Lung (tissue), 12 donors: Measurements from ENCODE around the gene GNG13. TPM values are rescaled to one million over a fixed set of nuclear protein-coding genes. Genes with fewer than 3 reads are reported as not detected.

Source experiments
- ATAC-seq: fragments of 200-7000 bp; cut with Tn5 transposase; one replicate; pipeline ENCODE4 v1.9.1; 2020; ENCODE audit warnings: moderate number of reproducible peaks; ENCODE audit not compliant: insufficient read depth, low FRiP score
- DNase-seq, 3 donors: peaks; one replicate each; pipeline ENCODE4 v3.0.0-alpha.2; 2013 to 2017
- H3K27ac ChIP-seq, 2 donors: one replicate each; pipeline ENCODE4 v1.5.1; 2013; ENCODE audit warnings: mild to moderate bottlenecking in 2 of 2, moderate library complexity in 2 of 2, control low read depth in 1 of 2, inconsistent platforms in 1 of 2, low read depth in 1 of 2, low read length in 1 of 2
- H3K27me3 ChIP-seq, 3 donors: one replicate each; pipeline ENCODE4 v1.5.1; 2013; ENCODE audit warnings: low read length in 2 of 3; ENCODE audit not compliant: control insufficient read depth in 3 of 3, insufficient read depth in 3 of 3
- H3K36me3 ChIP-seq, 4 donors: one replicate each; pipeline ENCODE4 v1.5.1; 2013; ENCODE audit warnings: low read length in 4 of 4, mild to moderate bottlenecking in 1 of 4, moderate library complexity in 1 of 4; ENCODE audit not compliant: control insufficient read depth in 4 of 4, insufficient read depth in 4 of 4
- H3K4me1 ChIP-seq, 5 donors: one replicate each; pipeline ENCODE4 v1.5.1; 2013; ENCODE audit warnings: low read length in 5 of 5, mild to moderate bottlenecking in 2 of 5, moderate library complexity in 1 of 5; ENCODE audit not compliant: control insufficient read depth in 5 of 5, insufficient read depth in 5 of 5
- H3K4me3 ChIP-seq: one replicate; pipeline ENCODE4 v1.5.1; 2013; ENCODE audit warnings: mild to moderate bottlenecking, control low read depth, moderate library complexity
- H3K9ac ChIP-seq, 2 donors: one replicate each; pipeline ENCODE4 v1.5.1; 2013; ENCODE audit warnings: low read length in 2 of 2, control low read depth in 1 of 2; ENCODE audit not compliant: insufficient read depth in 1 of 2
- H3K9me3 ChIP-seq, 4 donors: one replicate each; pipeline ENCODE4 v1.5.1; 2013; ENCODE audit warnings: low read length in 3 of 4, mild to moderate bottlenecking in 1 of 4, moderate library complexity in 1 of 4; ENCODE audit not compliant: control insufficient read depth in 4 of 4, insufficient read depth in 3 of 4
- WGBS, 2 donors: extraction: QIAGEN DNeasy Blood & Tissue Kit; methylation state at CpG; one replicate each; pipeline ENCODE4 v1.1.7; 2013; 5-methylcytosine and 5-hydroxymethylcytosine counted together
- polyA plus RNA-seq, 2 donors: library from polyadenylated mRNA; stranded (reverse); fragments of 200-250 nt; gene quantifications; one replicate each; pipeline ENCODE4 v1.2.1, GENCODE V29; 2013
- total RNA-seq, 2 donors: library from RNA; depleted of rRNA in 1 of 2; stranded (reverse); fragments of >200 nt in 1 of 2; gene quantifications; one replicate each; pipeline ENCODE4 v1.2.1, GENCODE V29; 2014 to 2021
- TF ChIP-seq, protein P1 (sequence below): IDR thresholded peaks from 2 replicates; pipeline ENCODE4 v1.5.1; 2012; ENCODE audit warnings: mild to moderate bottlenecking; ENCODE audit errors: control extremely low read depth, extremely low read depth
- donor health status: control.
- donor health status: control.
- donor health status: Bipolar disorder and iron deficiency.
- donor health status: healthy.
- donor health status: DM: yes; HTN: yes; CAD: no.

Gene GNG13
- total and polyA plus RNA-seq, 4 donors = not detected

DNA sequence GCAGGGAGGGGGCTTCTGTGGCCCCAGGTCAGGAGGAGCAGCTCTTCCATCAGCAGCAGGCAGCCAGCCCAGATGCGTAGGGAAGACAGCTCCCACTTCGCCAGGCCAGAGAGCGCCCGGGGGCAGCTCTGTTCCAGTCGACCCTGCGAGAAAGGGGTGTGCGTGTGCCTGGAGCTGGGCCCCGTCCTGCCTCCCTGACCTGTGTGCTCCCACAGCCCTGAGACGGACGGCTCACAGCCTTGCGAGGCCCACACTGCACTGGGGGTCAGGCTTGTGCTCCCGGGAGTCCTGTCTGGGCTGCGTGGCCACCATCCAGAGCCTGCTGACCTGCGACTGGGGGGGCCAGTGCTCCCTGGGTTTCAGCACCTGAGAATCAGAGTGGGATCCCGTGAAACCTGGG is 40.5 kb downstream of the GNG13 start:
- peaks cover 0 to 3% (median 0%) of the 10 kb centered on the region in 4 donors for H3K9me3 ChIP-seq
- ATAC-seq (no peak), DNase-seq (no peak)
- H3K36me3 ChIP-seq = no peaks in the 10 kb centered on the region
- H3K27me3 ChIP-seq = no peaks in the 10 kb centered on the region
- H3K27ac ChIP-seq = peak overlapping the region in 1 of 2 donors; percentile 84
- H3K4me3 ChIP-seq = no peak overlapping the region
- 55 to 76% methylated on average over 14 to 15 of the region's 15 CpGs for WGBS, 2 donors
- TF ChIP-seq, protein P1, sequence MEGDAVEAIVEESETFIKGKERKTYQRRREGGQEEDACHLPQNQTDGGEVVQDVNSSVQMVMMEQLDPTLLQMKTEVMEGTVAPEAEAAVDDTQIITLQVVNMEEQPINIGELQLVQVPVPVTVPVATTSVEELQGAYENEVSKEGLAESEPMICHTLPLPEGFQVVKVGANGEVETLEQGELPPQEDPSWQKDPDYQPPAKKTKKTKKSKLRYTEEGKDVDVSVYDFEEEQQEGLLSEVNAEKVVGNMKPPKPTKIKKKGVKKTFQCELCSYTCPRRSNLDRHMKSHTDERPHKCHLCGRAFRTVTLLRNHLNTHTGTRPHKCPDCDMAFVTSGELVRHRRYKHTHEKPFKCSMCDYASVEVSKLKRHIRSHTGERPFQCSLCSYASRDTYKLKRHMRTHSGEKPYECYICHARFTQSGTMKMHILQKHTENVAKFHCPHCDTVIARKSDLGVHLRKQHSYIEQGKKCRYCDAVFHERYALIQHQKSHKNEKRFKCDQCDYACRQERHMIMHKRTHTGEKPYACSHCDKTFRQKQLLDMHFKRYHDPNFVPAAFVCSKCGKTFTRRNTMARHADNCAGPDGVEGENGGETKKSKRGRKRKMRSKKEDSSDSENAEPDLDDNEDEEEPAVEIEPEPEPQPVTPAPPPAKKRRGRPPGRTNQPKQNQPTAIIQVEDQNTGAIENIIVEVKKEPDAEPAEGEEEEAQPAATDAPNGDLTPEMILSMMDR = no peak
- H3K4me1 ChIP-seq = peaks cover 0 to 5% (median 2%) of the 10 kb centered on the region in 5 donors
- no peak overlapping the region for H3K9ac ChIP-seq

DNA sequence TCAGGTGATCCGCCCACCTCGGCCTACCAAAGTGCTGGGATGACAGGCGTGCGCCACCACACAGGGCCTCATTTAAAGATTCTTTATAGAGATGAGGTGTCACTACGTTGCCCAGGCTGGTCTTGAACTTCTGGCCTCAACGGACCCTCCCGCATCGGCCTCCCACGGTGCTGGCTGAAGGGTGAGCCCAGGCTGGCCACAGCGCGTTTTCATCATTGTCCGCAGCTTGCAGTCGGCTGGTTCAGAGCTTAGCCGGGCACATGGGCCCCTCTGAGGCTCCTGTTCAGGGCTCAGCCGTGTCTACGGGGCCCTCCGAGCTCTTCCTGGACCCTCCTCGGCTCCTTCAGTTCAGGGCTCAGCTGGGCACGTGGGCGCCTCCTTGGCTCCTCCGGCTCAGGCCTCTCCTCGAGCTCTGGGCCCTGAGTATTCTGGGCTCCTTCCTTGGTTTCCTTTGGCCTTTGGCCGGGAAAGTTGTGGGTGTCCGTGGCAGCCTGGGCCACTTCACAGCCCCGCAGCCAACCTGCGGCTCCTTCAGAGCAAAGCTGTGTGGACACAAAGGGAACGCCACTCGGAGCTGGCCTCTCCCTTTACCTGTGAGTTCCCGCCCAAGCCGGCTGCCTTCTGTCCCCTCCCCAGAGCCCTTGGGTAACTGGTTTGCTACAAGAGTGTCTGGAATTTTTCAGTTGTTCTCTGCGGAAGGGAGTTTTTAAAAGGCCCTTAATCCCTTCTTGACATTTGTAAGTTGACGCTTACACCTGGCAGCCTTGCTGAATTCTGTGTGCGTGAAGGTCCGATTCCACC is 41.2 kb downstream of the GNG13 start:
- TF ChIP-seq, protein P1 = no peak
- peak; percentile 36 for ATAC-seq
- DNase-seq = peak; percentile 70 to 86 (median 79)
- Histone ChIP-seq H3K27ac (peak overlapping the region in 1 of 2 donors; percentile 84), H3K4me1 (peaks cover 0 to 5% (median 2%) of the 10 kb centered on the region in 5 donors), H3K4me3 (no peak overlapping the region), H3K9ac (no peak overlapping the region), H3K9me3 (peaks cover 0 to 3% (median 0%) of the 10 kb centered on the region in 4 donors), H3K27me3 (no peaks in the 10 kb centered on the region), H3K36me3 (no peaks in the 10 kb centered on the region)
- WGBS, 2 donors = 73 to 83% methylated on average over 34 of the region's 34 CpGs

DNA sequence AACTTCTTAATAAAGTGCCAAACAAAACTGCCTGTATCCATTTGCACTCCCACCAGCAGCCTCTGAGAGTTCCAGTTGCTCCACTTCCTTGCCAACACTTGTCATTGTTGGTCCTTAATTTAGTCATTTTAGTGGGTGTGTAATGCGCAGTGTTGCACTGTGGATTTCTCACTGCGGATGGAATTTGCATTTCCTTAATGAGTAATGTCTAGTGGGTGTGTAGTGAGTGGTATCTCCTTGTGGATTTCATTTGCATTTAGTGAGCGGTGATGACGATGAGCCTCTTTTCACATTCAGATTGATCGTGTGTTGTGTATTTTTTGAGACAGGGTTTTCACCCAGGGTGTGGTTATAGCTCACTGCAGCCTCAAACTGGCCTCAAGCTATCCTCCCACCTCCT is 44.1 kb downstream of the GNG13 start:
- peaks cover 0 to 8% (median 2%) of the 10 kb centered on the region in 5 donors for H3K4me1 ChIP-seq
- 91 to 93% methylated on average over 5 of the region's 5 CpGs for WGBS, 2 donors
- no peak for ATAC-seq

More for the DNA sequence above, 44.1 kb downstream of the GNG13 start:
- TF ChIP-seq, protein P1 = no peak
- H3K27me3 ChIP-seq = no peaks in the 10 kb centered on the region
- H3K4me3 ChIP-seq = no peak overlapping the region
- no peaks in the 10 kb centered on the region for H3K36me3 ChIP-seq
- H3K9me3 ChIP-seq = peaks cover 0 to 3% (median 0%) of the 10 kb centered on the region in 4 donors
- no peak for DNase-seq
- H3K9ac ChIP-seq = no peak overlapping the region
- no peak overlapping the region for H3K27ac ChIP-seq
